ENCODE results near the gene FARS2. TPM values are rescaled to one million over a fixed set of nuclear protein-coding genes. Genes with fewer than 3 reads are reported as not detected.
A peak's percentile ranks its signal among the peaks of the same experiment; 100 is the strongest.

The FARS2 gene
- total RNA-seq, 1 experiment from 2014 or later: 17.8 TPM

DNA sequence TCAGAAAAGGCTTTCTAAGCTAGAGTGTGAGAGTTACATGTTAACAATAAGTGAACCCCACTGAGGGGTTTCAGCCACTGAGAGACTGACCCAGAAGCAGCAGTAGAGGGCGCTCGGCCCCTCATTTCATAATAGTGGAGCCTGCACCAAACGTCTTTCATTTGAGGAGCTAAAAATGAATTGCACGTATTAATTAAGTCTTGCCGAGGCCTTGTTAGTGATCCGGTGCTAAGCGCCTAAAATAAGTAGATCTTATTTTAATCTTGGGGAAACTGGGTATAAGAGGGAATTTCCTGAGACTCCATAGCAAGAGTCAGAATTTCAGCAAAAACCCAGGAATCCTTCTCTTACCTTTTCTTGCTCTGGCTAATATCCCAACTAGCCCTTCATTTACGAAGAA, 209.7 kb downstream of the FARS2 start:
- POLR2A ChIA-PET (ENCODE audit: low non-redundant PET): no interaction called here
- Histone ChIP-seq H3K27me3 (replicated peaks; ENCODE audit: insufficient read depth, low read depth, low read length, poor library complexity) (no peaks in the 10 kb centered on the region), H3K27ac (ENCODE audit: low read depth, low read length, poor library complexity, severe bottlenecking) (peak overlapping the region; percentile 68), H3K9me3 (ENCODE audit: low read depth, low read length, poor library complexity, severe bottlenecking) (no peaks in the 10 kb centered on the region), H3K36me3 (ENCODE audit: insufficient read depth, low read length, poor library complexity, severe bottlenecking) (no peaks in the 10 kb centered on the region), H3K4me3 (ENCODE audit: low read depth, low read length, poor library complexity, severe bottlenecking) (peak overlapping the region; percentile 11), H3K4me1 (ENCODE audit: insufficient read depth, low read length, poor library complexity, severe bottlenecking) (peaks cover 39% of the 10 kb centered on the region)
- TF ChIP-seq, protein P1, sequence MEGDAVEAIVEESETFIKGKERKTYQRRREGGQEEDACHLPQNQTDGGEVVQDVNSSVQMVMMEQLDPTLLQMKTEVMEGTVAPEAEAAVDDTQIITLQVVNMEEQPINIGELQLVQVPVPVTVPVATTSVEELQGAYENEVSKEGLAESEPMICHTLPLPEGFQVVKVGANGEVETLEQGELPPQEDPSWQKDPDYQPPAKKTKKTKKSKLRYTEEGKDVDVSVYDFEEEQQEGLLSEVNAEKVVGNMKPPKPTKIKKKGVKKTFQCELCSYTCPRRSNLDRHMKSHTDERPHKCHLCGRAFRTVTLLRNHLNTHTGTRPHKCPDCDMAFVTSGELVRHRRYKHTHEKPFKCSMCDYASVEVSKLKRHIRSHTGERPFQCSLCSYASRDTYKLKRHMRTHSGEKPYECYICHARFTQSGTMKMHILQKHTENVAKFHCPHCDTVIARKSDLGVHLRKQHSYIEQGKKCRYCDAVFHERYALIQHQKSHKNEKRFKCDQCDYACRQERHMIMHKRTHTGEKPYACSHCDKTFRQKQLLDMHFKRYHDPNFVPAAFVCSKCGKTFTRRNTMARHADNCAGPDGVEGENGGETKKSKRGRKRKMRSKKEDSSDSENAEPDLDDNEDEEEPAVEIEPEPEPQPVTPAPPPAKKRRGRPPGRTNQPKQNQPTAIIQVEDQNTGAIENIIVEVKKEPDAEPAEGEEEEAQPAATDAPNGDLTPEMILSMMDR (conservative IDR thresholded peaks at IDR 0.05; ENCODE audit: low read depth, low read length): peak; percentile 97
- no peak for TF ChIP-seq EZH2 (IDR thresholded peaks at IDR 0.05; ENCODE audit: borderline replicate concordance, low read depth, low read length, poor library complexity, severe bottlenecking)
- intact Hi-C loops (cut with micrococcal nuclease; ENCODE audit: unreplicated experiment): loop anchor here (1.0 to 5.0 kb wide), 4 partner anchors 200 to 1076 kb away; no protein-coding TSS in a partner anchor
- no TSS peak for BruUV-seq (replicated peaks)
- peak; percentile 87 for DNase-seq (ENCODE audit: low spot score)
- CTCF ChIA-PET: interaction anchor here (0.6 to 1.6 kb wide), 17 partner anchors 11 to 1076 kb away, joined by 3 to 20 read pairs (median 4); partner anchors contain the start of gene NRN1

DNA sequence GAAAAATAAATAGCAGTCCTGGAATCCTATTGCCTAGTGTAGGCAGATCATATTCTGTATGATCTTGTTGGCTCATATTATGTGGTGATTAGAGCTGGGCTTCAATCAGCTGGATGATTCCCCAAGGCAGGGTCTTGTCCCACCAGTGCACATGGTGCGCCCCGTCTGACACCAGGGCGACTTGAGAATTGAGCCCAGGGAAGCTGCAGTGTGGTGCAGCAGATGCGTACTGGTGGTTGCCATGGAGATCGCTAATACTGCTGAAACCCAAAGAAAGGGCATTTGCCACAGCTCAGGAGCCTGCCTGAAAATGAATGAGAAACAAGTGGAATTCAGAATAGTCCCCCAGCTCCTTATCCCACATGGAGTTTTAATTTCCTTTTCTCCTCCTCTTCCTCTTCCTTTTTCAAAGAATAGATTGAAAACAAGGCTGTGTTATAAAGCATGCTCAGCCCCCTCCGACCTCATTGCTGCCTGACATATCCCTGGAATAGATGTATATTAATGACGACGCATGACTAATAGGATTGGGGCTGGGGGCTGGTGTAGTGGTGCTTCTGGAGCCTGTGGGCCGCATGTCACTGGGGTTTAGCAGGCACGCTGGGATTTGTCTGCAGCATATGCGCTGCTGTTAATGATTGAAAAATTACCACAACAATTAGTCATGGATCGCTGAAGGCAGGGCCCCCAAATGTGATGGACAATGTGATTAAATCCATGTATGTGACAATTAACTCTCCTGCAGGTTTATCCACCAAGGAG, 210.5 kb downstream of the FARS2 start:
- H3K36me3 ChIP-seq (ENCODE audit: insufficient read depth, low read length, poor library complexity, severe bottlenecking): no peaks in the 10 kb centered on the region
- H3K27me3 ChIP-seq (replicated peaks; ENCODE audit: insufficient read depth, low read depth, low read length, poor library complexity): no peaks in the 10 kb centered on the region
- peaks cover 37% of the 10 kb centered on the region for H3K4me1 ChIP-seq (ENCODE audit: insufficient read depth, low read length, poor library complexity, severe bottlenecking)
- ChIA-PET POLR2A (ENCODE audit: low non-redundant PET) (no interaction called here), CTCF (interaction anchor here (0.6 to 1.6 kb wide), 18 partner anchors 11 to 1075 kb away, joined by 3 to 20 read pairs (median 4); partner anchors contain the start of gene NRN1)
- TSS peak; percentile 44 for BruUV-seq (replicated peaks)
- intact Hi-C loops (cut with micrococcal nuclease; ENCODE audit: unreplicated experiment): loop anchor here (1.0 to 5.0 kb wide), 4 partner anchors 199 to 1075 kb away; no protein-coding TSS in a partner anchor
- H3K4me3 ChIP-seq (ENCODE audit: low read depth, low read length, poor library complexity, severe bottlenecking): peak overlapping the region; percentile 11
- TF ChIP-seq, protein P1 (conservative IDR thresholded peaks at IDR 0.05; ENCODE audit: low read depth, low read length): no peak
- TF ChIP-seq EZH2 (IDR thresholded peaks at IDR 0.05; ENCODE audit: borderline replicate concordance, low read depth, low read length, poor library complexity, severe bottlenecking): no peak
- H3K27ac ChIP-seq (ENCODE audit: low read depth, low read length, poor library complexity, severe bottlenecking): peak overlapping the region; percentile 68
- DNase-seq (ENCODE audit: low spot score): peak; percentile 87
- H3K9me3 ChIP-seq (ENCODE audit: low read depth, low read length, poor library complexity, severe bottlenecking): no peaks in the 10 kb centered on the region

DNA sequence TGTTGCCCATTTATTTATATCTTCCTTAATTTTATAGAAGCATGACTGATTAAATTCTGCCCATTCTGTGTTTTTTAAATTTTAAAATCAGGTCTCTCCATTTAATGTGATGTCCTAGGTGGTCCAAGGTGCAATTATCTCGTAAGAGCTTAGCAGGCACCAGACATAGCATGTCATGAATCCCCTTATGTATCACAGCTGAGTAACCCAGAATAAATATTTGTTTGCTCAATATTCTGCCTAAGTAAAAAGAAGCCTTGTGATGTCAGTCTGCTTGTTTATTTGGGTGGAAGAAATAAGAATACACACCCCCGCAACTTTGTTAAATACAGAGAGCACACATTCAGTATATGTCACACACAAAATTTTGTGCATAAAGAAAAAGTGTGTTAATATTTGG, 211.3 kb downstream of the FARS2 start:
- no peak for DNase-seq (ENCODE audit: low spot score)
- Histone ChIP-seq H3K4me1 (ENCODE audit: insufficient read depth, low read length, poor library complexity, severe bottlenecking) (peaks cover 37% of the 10 kb centered on the region), H3K9me3 (ENCODE audit: low read depth, low read length, poor library complexity, severe bottlenecking) (no peaks in the 10 kb centered on the region), H3K27me3 (replicated peaks; ENCODE audit: insufficient read depth, low read depth, low read length, poor library complexity) (no peaks in the 10 kb centered on the region), H3K36me3 (ENCODE audit: insufficient read depth, low read length, poor library complexity, severe bottlenecking) (no peaks in the 10 kb centered on the region), H3K4me3 (ENCODE audit: low read depth, low read length, poor library complexity, severe bottlenecking) (no peak overlapping the region), H3K27ac (ENCODE audit: low read depth, low read length, poor library complexity, severe bottlenecking) (no peak overlapping the region)
- no peak for TF ChIP-seq EZH2 (IDR thresholded peaks at IDR 0.05; ENCODE audit: borderline replicate concordance, low read depth, low read length, poor library complexity, severe bottlenecking)
- TF ChIP-seq, protein P1 (conservative IDR thresholded peaks at IDR 0.05; ENCODE audit: low read depth, low read length): no peak
- intact Hi-C loops (cut with micrococcal nuclease; ENCODE audit: unreplicated experiment): loop anchor here (5.0 kb wide), 1 partner anchor 1075 kb away; no protein-coding TSS in a partner anchor
- POLR2A ChIA-PET (ENCODE audit: low non-redundant PET): no interaction called here
- CTCF ChIA-PET: no interaction called here
- no TSS peak for BruUV-seq (replicated peaks)

Data from A673 (cell line).